WERI-Rb-1 (cell line): ENCODE results near the gene HLA-DOB.

Experiments used
- DNase-seq: peaks from one replicate; pipeline ENCODE4 v3.0.0-alpha.2; 2020
- H3K27ac ChIP-seq: fragments of 250-450 bp; sonication (Bioruptor Pico); 2 replicates; pipeline ENCODE4 v1.5.1; 2020; ENCODE audit warnings: mild to moderate bottlenecking, moderate library complexity
- H3K27me3 ChIP-seq: fragments of 250-450 bp; sonication (Bioruptor Pico); 2 replicates; pipeline ENCODE4 v1.5.1; 2021; ENCODE audit warnings: mild to moderate bottlenecking, low read depth, moderate library complexity; ENCODE audit not compliant: insufficient read depth, severe bottlenecking
- H3K36me3 ChIP-seq: fragments of 250-450 bp; sonication (Bioruptor Pico); 2 replicates; pipeline ENCODE4 v1.5.1; 2020; ENCODE audit warnings: mild to moderate bottlenecking, moderate library complexity
- H3K4me3 ChIP-seq: 2 replicates; pipeline ENCODE4 v1.5.1; 2011; ENCODE audit warnings: low read depth, mild to moderate bottlenecking, control low read depth, low read length
- H3K9me3 ChIP-seq: fragments of 250-450 bp; sonication (Bioruptor Pico); 2 replicates; pipeline ENCODE4 v1.5.1; 2021; ENCODE audit warnings: mild to moderate bottlenecking, moderate library complexity; ENCODE audit not compliant: severe bottlenecking
- CTCF ChIP-seq: IDR thresholded peaks from 2 replicates; pipeline ENCODE4 v1.5.1; 2011; ENCODE audit warnings: low read depth, mild to moderate bottlenecking, control low read depth, inconsistent platforms, low read length

Gene HLA-DOB

GRCh38 chr6:32772656-32773055, 44.1 kb downstream of the HLA-DOB start:
- Histone ChIP-seq H3K36me3 (no peaks in the 10 kb centered on the region), H3K27me3 (peaks cover 88% of the 10 kb centered on the region), H3K4me3 (no peak overlapping the region), H3K27ac (no peak overlapping the region), H3K9me3 (no peaks in the 10 kb centered on the region)
- DNase-seq, result no peak
- TF ChIP-seq CTCF, result no peak

- no peak overlapping the region for H3K27ac ChIP-seq
- no peak overlapping the region for H3K4me3 ChIP-seq
- peaks cover 95% of the 10 kb centered on the region for H3K27me3 ChIP-seq
- TF ChIP-seq CTCF, result no peak
- H3K9me3 ChIP-seq, result no peaks in the 10 kb centered on the region
- no peaks in the 10 kb centered on the region for H3K36me3 ChIP-seq
- DNase-seq, result no peak
Observed at GRCh38 chr6:32764048-32764447, 52.8 kb downstream of the HLA-DOB start.

GRCh38 chr6:32763421-32763820, 53.4 kb downstream of the HLA-DOB start, which contains the start of gene HLA-DQB2:
Gene HLA-DQB2 (minus strand): TSS chr6:32763532. CDS start chr6:32763470, 62 bp downstream.
- TF ChIP-seq CTCF, result no peak
- H3K9me3 ChIP-seq, result no peaks in the 10 kb centered on the region
- no peak within 1 kb of the TSS for H3K4me3 ChIP-seq
- H3K27ac ChIP-seq, result no peak within 1 kb of the TSS
- H3K27me3 ChIP-seq, result peaks cover 93% of the 10 kb centered on the region
- no peaks in the 10 kb centered on the region for H3K36me3 ChIP-seq
- DNase-seq, result no peak
